Putamen (tissue), 1 donor: ENCODE measurements around the gene CCNA1.

Experiments used
- DNase-seq: peaks from one replicate; pipeline ENCODE4 v3.0.0-alpha.2; 2016; ENCODE audit warnings: low spot score

The CCNA1 gene

GRCh38 chr13:36454121-36454520 is 21.8 kb downstream of the CCNA1 start:
- no peak for DNase-seq

GRCh38 chr13:36454987-36455386 is 22.7 kb downstream of the CCNA1 start:
- DNase-seq, result no peak

GRCh38 chr13:36456577-36456976 is 24.3 kb downstream of the CCNA1 start:
- DNase-seq, result no peak

- DNase-seq, result no peak
These were observed 29.2 kb downstream of the CCNA1 start for GRCh38 chr13:36461506-36461905.

- no peak for DNase-seq
These were observed 43.2 kb downstream of the CCNA1 start for GRCh38 chr13:36475468-36475867.

GRCh38 chr13:36476661-36477060 is 44.4 kb downstream of the CCNA1 start:
- no peak for DNase-seq

GRCh38 chr13:36480726-36481427 is 48.6 kb downstream of the CCNA1 start:
- DNase-seq, result no peak

GRCh38 chr13:36490055-36490454 is 57.8 kb downstream of the CCNA1 start:
- no peak for DNase-seq
